ENCODE data around the gene GRIFIN. TPM values are rescaled to one million over a fixed set of nuclear protein-coding genes. Genes with fewer than 3 reads are reported as not detected.
A peak's percentile ranks its signal among the peaks of the same experiment; 100 is the strongest.

Gene GRIFIN
- total RNA-seq, 5 donors from 2014 or later (not counting 1 experiment from before 2014, with no cell fraction given): not detected

GRCh38 chr7:2435146-2435545 is 41.1 kb downstream of the GRIFIN start:
- no peak overlapping the region for H3K4me3 ChIP-seq (ENCODE audit: control insufficient read depth in 1 of 2, extremely low read depth in 1 of 2, low read length in 1 of 2)
- Mint-ChIP-seq H3K27me3 (no peaks in the 10 kb centered on the region), H3K36me3 (peaks cover 51% of the 10 kb centered on the region), H3K27ac (no peak overlapping the region), H3K9me3 (peaks cover 4 to 5% (median 5%) of the 10 kb centered on the region in 3 donors), H3K4me1 (peaks cover 0 to 10% (median 3%) of the 10 kb centered on the region in 3 donors), H3K4me3 (no peak overlapping the region)
- H3K27me3 ChIP-seq (replicated peaks in 1 of 2; ENCODE audit: control insufficient read depth in 2 of 2, extremely low read depth in 1 of 2, insufficient read depth in 2 of 2, low read length in 1 of 2): no peaks in the 10 kb centered on the region
- ChIA-PET POLR2A (no interaction called here), CTCF (interaction anchor here in 1 of 2 donors (0.6 to 1.1 kb wide), 3 partner anchors 16 to 34 kb away, joined by 3 to 6 read pairs (median 4); no protein-coding TSS in a partner anchor)
- WGBS (ENCODE audit: insufficient coverage): 84% methylated on average over 4 of the region's 5 CpGs
- DNase-seq: no peak
- peaks cover 0 to 19% of the 10 kb centered on the region in 2 experiments for H3K4me1 ChIP-seq (ENCODE audit: control insufficient read depth in 1 of 2, extremely low read depth in 1 of 2, insufficient read depth in 2 of 2, low read length in 2 of 2)
- peaks cover 18 to 51% of the 10 kb centered on the region in 2 donors for H3K36me3 ChIP-seq (ENCODE audit: control insufficient read depth in 2 of 2, extremely low read depth in 1 of 2, insufficient read depth in 1 of 2, low read length in 1 of 2)
- H3K9me3 ChIP-seq: no peaks in the 10 kb centered on the region
- H3K27ac ChIP-seq (ENCODE audit: low read length): no peak overlapping the region
- ATAC-seq (replicated peaks in 1 of 4): no peak

- Histone ChIP-seq H3K27me3 (replicated peaks in 1 of 2; ENCODE audit: control insufficient read depth in 2 of 2, extremely low read depth in 1 of 2, insufficient read depth in 2 of 2, low read length in 1 of 2) (no peaks in the 10 kb centered on the region), H3K4me1 (ENCODE audit: control insufficient read depth in 1 of 2, extremely low read depth in 1 of 2, insufficient read depth in 2 of 2, low read length in 2 of 2) (peaks cover 0 to 16% of the 10 kb centered on the region in 2 experiments), H3K27ac (ENCODE audit: low read length) (no peak overlapping the region), H3K36me3 (ENCODE audit: control insufficient read depth in 2 of 2, extremely low read depth in 1 of 2, insufficient read depth in 1 of 2, low read length in 1 of 2) (peaks cover 18 to 51% of the 10 kb centered on the region in 2 donors), H3K9me3 (no peaks in the 10 kb centered on the region), H3K4me3 (ENCODE audit: control insufficient read depth in 1 of 2, extremely low read depth in 1 of 2, low read length in 1 of 2) (no peak overlapping the region)
- peaks cover 46% of the 10 kb centered on the region for H3K36me3 Mint-ChIP-seq
- peaks cover 4 to 5% (median 5%) of the 10 kb centered on the region in 3 donors for H3K9me3 Mint-ChIP-seq
- WGBS (ENCODE audit: insufficient coverage): 96% methylated on average over 24 of the region's 42 CpGs
- no peak overlapping the region for H3K27ac Mint-ChIP-seq
- H3K27me3 Mint-ChIP-seq: no peaks in the 10 kb centered on the region
- no peak overlapping the region for H3K4me3 Mint-ChIP-seq
- ATAC-seq (replicated peaks in 1 of 4): no peak
- ChIA-PET POLR2A (interaction anchor here in 1 of 2 donors (0.7 kb wide), 1 partner anchor 29 kb away, joined by 9 read pairs; no protein-coding TSS in a partner anchor), CTCF (interaction anchor here (0.6 kb wide), 2 partner anchors 232 to 236 kb away, joined by 3 to 6 read pairs; no protein-coding TSS in a partner anchor)
- peaks cover 6 to 13% (median 9%) of the 10 kb centered on the region in 3 donors for H3K4me1 Mint-ChIP-seq
- DNase-seq: no peak
Measured at GRCh38 chr7:2433713-2434550, 42.3 kb downstream of the GRIFIN start.

GRCh38 chr7:2432910-2433712 is 43.1 kb downstream of the GRIFIN start:
- no peak overlapping the region for H3K4me3 ChIP-seq (ENCODE audit: control insufficient read depth in 1 of 2, extremely low read depth in 1 of 2, low read length in 1 of 2)
- 99% methylated on average over 85 of the region's 85 CpGs for WGBS (ENCODE audit: insufficient coverage)
- DNase-seq (no peak), ATAC-seq (replicated peaks in 1 of 4) (no peak)
- peaks cover 6 to 13% (median 9%) of the 10 kb centered on the region in 3 donors for H3K4me1 Mint-ChIP-seq
- no peak overlapping the region for H3K27ac ChIP-seq (ENCODE audit: low read length)
- CTCF ChIA-PET: interaction anchor here in 1 of 2 donors (0.6 kb wide), 1 partner anchor 237 kb away, joined by 6 read pairs; no protein-coding TSS in a partner anchor
- H3K36me3 ChIP-seq (ENCODE audit: control insufficient read depth in 2 of 2, extremely low read depth in 1 of 2, insufficient read depth in 1 of 2, low read length in 1 of 2): peaks cover 18 to 48% of the 10 kb centered on the region in 2 donors
- POLR2A ChIA-PET: no interaction called here
- H3K27me3 ChIP-seq (replicated peaks in 1 of 2; ENCODE audit: control insufficient read depth in 2 of 2, extremely low read depth in 1 of 2, insufficient read depth in 2 of 2, low read length in 1 of 2): no peaks in the 10 kb centered on the region
- H3K9me3 ChIP-seq: no peaks in the 10 kb centered on the region
- H3K27me3 Mint-ChIP-seq: no peaks in the 10 kb centered on the region
- peaks cover 4 to 5% (median 5%) of the 10 kb centered on the region in 3 donors for H3K9me3 Mint-ChIP-seq
- peaks cover 0 to 16% of the 10 kb centered on the region in 2 experiments for H3K4me1 ChIP-seq (ENCODE audit: control insufficient read depth in 1 of 2, extremely low read depth in 1 of 2, insufficient read depth in 2 of 2, low read length in 2 of 2)
- no peak overlapping the region for H3K27ac Mint-ChIP-seq
- H3K4me3 Mint-ChIP-seq: no peak overlapping the region
- peaks cover 42% of the 10 kb centered on the region for H3K36me3 Mint-ChIP-seq

GRCh38 chr7:2431260-2431867 is 44.8 kb downstream of the GRIFIN start:
- Histone ChIP-seq H3K4me3 (ENCODE audit: control insufficient read depth in 1 of 2, extremely low read depth in 1 of 2, low read length in 1 of 2) (no peak overlapping the region), H3K27me3 (replicated peaks in 1 of 2; ENCODE audit: control insufficient read depth in 2 of 2, extremely low read depth in 1 of 2, insufficient read depth in 2 of 2, low read length in 1 of 2) (no peaks in the 10 kb centered on the region), H3K27ac (ENCODE audit: low read length) (no peak overlapping the region), H3K9me3 (no peaks in the 10 kb centered on the region), H3K36me3 (ENCODE audit: control insufficient read depth in 2 of 2, extremely low read depth in 1 of 2, insufficient read depth in 1 of 2, low read length in 1 of 2) (peaks cover 18 to 38% of the 10 kb centered on the region in 2 donors), H3K4me1 (ENCODE audit: control insufficient read depth in 1 of 2, extremely low read depth in 1 of 2, insufficient read depth in 2 of 2, low read length in 2 of 2) (peaks cover 0 to 16% of the 10 kb centered on the region in 2 experiments)
- H3K4me1 Mint-ChIP-seq: peaks cover 6 to 17% (median 9%) of the 10 kb centered on the region in 3 donors
- WGBS (ENCODE audit: insufficient coverage): no CpG with 5 or more reads among the region's 3 CpGs
- DNase-seq: peak in 25 of 35 experiments; percentile 16 to 62 (median 31)
- ChIA-PET POLR2A (no interaction called here), CTCF (interaction anchor here (0.6 to 1.6 kb wide), 5 partner anchors 13 to 286 kb away, joined by 3 to 10 read pairs (median 6); no protein-coding TSS in a partner anchor)
- H3K36me3 Mint-ChIP-seq: peaks cover 32% of the 10 kb centered on the region
- peaks cover 4 to 5% (median 5%) of the 10 kb centered on the region in 3 donors for H3K9me3 Mint-ChIP-seq
- no peaks in the 10 kb centered on the region for H3K27me3 Mint-ChIP-seq
- H3K27ac Mint-ChIP-seq: no peak overlapping the region
- H3K4me3 Mint-ChIP-seq: no peak overlapping the region
- peak; percentile 50 to 66 (median 56) for ATAC-seq (replicated peaks in 1 of 4)

- CTCF ChIA-PET: no interaction called here
- H3K9me3 Mint-ChIP-seq: peaks cover 0 to 1% (median under 1%) of the 10 kb centered on the region in 3 donors
- H3K27ac Mint-ChIP-seq: no peak overlapping the region
Measured at GRCh38 chr7:2425749-2426148, 50.4 kb downstream of the GRIFIN start.

More at GRCh38 chr7:2425749-2426148, 50.4 kb downstream of the GRIFIN start:
- Histone ChIP-seq H3K4me3 (ENCODE audit: control insufficient read depth in 1 of 2, extremely low read depth in 1 of 2, low read length in 1 of 2) (no peak overlapping the region), H3K27ac (ENCODE audit: low read length) (no peak overlapping the region), H3K4me1 (ENCODE audit: control insufficient read depth in 1 of 2, extremely low read depth in 1 of 2, insufficient read depth in 2 of 2, low read length in 2 of 2) (peaks cover 0 to 18% of the 10 kb centered on the region in 2 experiments), H3K9me3 (no peaks in the 10 kb centered on the region), H3K36me3 (ENCODE audit: control insufficient read depth in 2 of 2, extremely low read depth in 1 of 2, insufficient read depth in 1 of 2, low read length in 1 of 2) (peaks cover 0 to 7% of the 10 kb centered on the region in 2 donors), H3K27me3 (replicated peaks in 1 of 2; ENCODE audit: control insufficient read depth in 2 of 2, extremely low read depth in 1 of 2, insufficient read depth in 2 of 2, low read length in 1 of 2) (no peaks in the 10 kb centered on the region)
- ATAC-seq (replicated peaks in 1 of 4) (no peak), DNase-seq (no peak)
- peaks cover 11 to 26% (median 18%) of the 10 kb centered on the region in 3 donors for H3K4me1 Mint-ChIP-seq
- peaks cover 7% of the 10 kb centered on the region for H3K36me3 Mint-ChIP-seq
- POLR2A ChIA-PET: interaction anchor here in 1 of 2 donors (0.6 kb wide), 1 partner anchor 13 kb away, joined by 3 read pairs; no protein-coding TSS in a partner anchor
- H3K4me3 Mint-ChIP-seq: no peak overlapping the region
- 94% methylated on average over 9 of the region's 10 CpGs for WGBS (ENCODE audit: insufficient coverage)
- no peaks in the 10 kb centered on the region for H3K27me3 Mint-ChIP-seq

All from T-cell (primary cell).